PC-9 (cell line): ENCODE measurements around the gene ZFYVE26. TPM values are rescaled to one million over a fixed set of nuclear protein-coding genes. Genes with fewer than 3 reads are reported as not detected.

Experiments
- BruUV-seq: library from RNA; stranded (reverse); fragments of 400-500 nt; replicated peaks from 2 replicates; lab custom pipeline; 2021; lab: Mats Ljungman, UMichigan
- CTCF ChIA-PET: fragments of 300-600 bp; sonication (Branson Sonifier 250); formaldehyde crosslinking; loops from one replicate; lab custom pipeline; 2022; ENCODE audit warnings: antibody characterized with exemption; lab: Charles Lee
- POLR2A ChIA-PET: fragments of 300-600 bp; sonication (Branson Sonifier 250); formaldehyde crosslinking; loops from one replicate; lab custom pipeline; 2022; ENCODE audit warnings: antibody characterized with exemption; ENCODE audit not compliant: unreplicated experiment; lab: Charles Lee
- DNase-seq, 2 experiments: peaks; one replicate each; pipeline versions ENCODE4 v3.0.0 to v3.0.0-alpha.2; 2015 to 2022; ENCODE audit warnings: mixed read lengths in 1 of 2
- H2AFZ ChIP-seq: fragments of 200-600 bp; sonication (generic); 2 replicates; pipeline ENCODE4 v1.8.1; 2017; ENCODE audit warnings: antibody characterized with exemption
- H3F3A ChIP-seq: fragments of 200-600 bp; sonication (generic); 2 replicates; pipeline ENCODE4 v1.8.1; 2017; ENCODE audit warnings: antibody characterized with exemption, mild to moderate bottlenecking, low read depth; ENCODE audit not compliant: insufficient read depth
- H3K27ac ChIP-seq: fragments of 200-600 bp; sonication (generic); 2 replicates; pipeline ENCODE4 v1.6.1; 2016; ENCODE audit warnings: mixed run types
- H3K27me3 ChIP-seq: fragments of 200-600 bp; sonication (generic); 2 replicates; pipeline ENCODE4 v1.6.1; 2016; ENCODE audit warnings: low read depth, mixed run types; ENCODE audit not compliant: insufficient read depth
- H3K36me3 ChIP-seq: fragments of 200-600 bp; sonication (generic); 2 replicates; pipeline ENCODE4 v1.6.1; 2016; ENCODE audit warnings: low read depth, mixed run types
- H3K4me1 ChIP-seq: fragments of 200-600 bp; sonication (generic); replicated peaks from 2 replicates; pipeline ENCODE4 v1.6.1; 2016; ENCODE audit warnings: mixed run types; ENCODE audit not compliant: insufficient read depth
- H3K4me2 ChIP-seq: fragments of 200-600 bp; sonication (generic); 2 replicates; pipeline ENCODE4 v1.6.1; 2017; ENCODE audit warnings: mixed run types
- H3K4me3 ChIP-seq: fragments of 200-600 bp; sonication (generic); 2 replicates; pipeline ENCODE4 v1.6.1; 2016; ENCODE audit warnings: mixed run types
- H3K79me2 ChIP-seq: fragments of 200-600 bp; sonication (generic); 2 replicates; pipeline ENCODE4 v1.6.1; 2017; ENCODE audit warnings: low read depth, mixed run types
- H3K9me2 ChIP-seq: fragments of 200-600 bp; sonication (generic); 2 replicates; pipeline ENCODE4 v1.8.1; 2017; ENCODE audit warnings: mild to moderate bottlenecking; ENCODE audit not compliant: insufficient read depth
- H3K9me3 ChIP-seq: fragments of 200-600 bp; sonication (generic); 2 replicates; pipeline ENCODE4 v1.8.1; 2016; ENCODE audit warnings: low read depth; ENCODE audit not compliant: insufficient read depth
- H4K20me1 ChIP-seq: fragments of 200-600 bp; sonication (generic); 2 replicates; pipeline ENCODE4 v1.8.1; 2017; ENCODE audit not compliant: insufficient read depth
- CTCF ChIP-seq: fragments of 200-600 bp; sonication (generic); conservative IDR thresholded peaks from 2 replicates; pipeline ENCODE4 v1.6.1; 2017; ENCODE audit warnings: mixed run types, antibody characterized with exemption, mild to moderate bottlenecking, moderate library complexity
- EZH2 ChIP-seq: fragments of 200-600 bp; sonication (generic); IDR thresholded peaks from 2 replicates; pipeline ENCODE4 v1.8.0; 2017; ENCODE audit warnings: antibody characterized with exemption, low read depth
- intact Hi-C: fragments of 100-400 bp; cut with micrococcal nuclease; formaldehyde crosslinking; loops from one replicate; pipeline ENCODE4 v1.10.0; 2022; ENCODE audit not compliant: unreplicated experiment
- total RNA-seq: library from RNA; stranded (reverse); gene quantifications from 2 replicates; pipeline ENCODE4 v1.2.3, GENCODE V29; 2021

ZFYVE26 gene
- total RNA-seq, 1 experiment from 2014 or later = 19.2 TPM

GRCh38 chr14:67736771-67737170, 79.6 kb downstream of the ZFYVE26 start:
- BruUV-seq = no TSS peak
- Histone ChIP-seq H2AFZ (no peak overlapping the region), H3K4me2 (no peak overlapping the region), H3K36me3 (no peaks in the 10 kb centered on the region), H3K27ac (no peak overlapping the region), H3K27me3 (no peaks in the 10 kb centered on the region), H3K4me1 (0 out of 2 replicates have a peak, but pooled peaks cover 8% of the 10 kb centered on the region), H3K9me3 (no peaks in the 10 kb centered on the region), H4K20me1 (no peaks in the 10 kb centered on the region), H3K9me2 (no peaks in the 10 kb centered on the region), H3K79me2 (no peaks in the 10 kb centered on the region), H3F3A (peaks cover 6% of the 10 kb centered on the region; the same call in 1 of the 2 replicates), H3K4me3 (no peak overlapping the region)
- no peak for TF ChIP-seq EZH2
- no peak for TF ChIP-seq CTCF
- ChIA-PET POLR2A (no interaction called here), CTCF (no interaction called here)
- intact Hi-C loops = no loop called here
- DNase-seq = no peak

- H3F3A ChIP-seq = peaks cover 6% of the 10 kb centered on the region; the same call in 1 of the 2 replicates
- no peak for DNase-seq
- H3K9me2 ChIP-seq = no peaks in the 10 kb centered on the region
- no TSS peak for BruUV-seq
- ChIA-PET POLR2A (no interaction called here), CTCF (no interaction called here)
- no peaks in the 10 kb centered on the region for H3K79me2 ChIP-seq
- H4K20me1 ChIP-seq = no peaks in the 10 kb centered on the region
- H3K4me1 ChIP-seq = 0 out of 2 replicates have a peak, but pooled peaks cover 8% of the 10 kb centered on the region
- no peak overlapping the region for H3K4me3 ChIP-seq
- no peaks in the 10 kb centered on the region for H3K27me3 ChIP-seq
- no peaks in the 10 kb centered on the region for H3K9me3 ChIP-seq
- no peak overlapping the region for H3K27ac ChIP-seq
- intact Hi-C loops = no loop called here
- no peak for TF ChIP-seq EZH2
- TF ChIP-seq CTCF = no peak
- no peak overlapping the region for H3K4me2 ChIP-seq
- no peaks in the 10 kb centered on the region for H3K36me3 ChIP-seq
- H2AFZ ChIP-seq = no peak overlapping the region
Measured at GRCh38 chr14:67735336-67736147, 80.8 kb downstream of the ZFYVE26 start.

GRCh38 chr14:67734675-67735074, 81.7 kb downstream of the ZFYVE26 start:
- POLR2A ChIA-PET = no interaction called here
- CTCF ChIA-PET = no interaction called here
- no peak overlapping the region for H2AFZ ChIP-seq

More at GRCh38 chr14:67734675-67735074, 81.7 kb downstream of the ZFYVE26 start:
- no peak for TF ChIP-seq CTCF
- TF ChIP-seq EZH2 = no peak
- no peaks in the 10 kb centered on the region for H3K27me3 ChIP-seq
- no peak for DNase-seq
- H3K27ac ChIP-seq = no peak overlapping the region
- H3K4me3 ChIP-seq = no peak overlapping the region
- peaks cover 6% of the 10 kb centered on the region; the same call in 1 of the 2 replicates for H3F3A ChIP-seq
- BruUV-seq = no TSS peak
- no peak overlapping the region for H3K4me2 ChIP-seq
- no peaks in the 10 kb centered on the region for H3K79me2 ChIP-seq
- no peaks in the 10 kb centered on the region for H3K9me3 ChIP-seq
- H3K9me2 ChIP-seq = no peaks in the 10 kb centered on the region
- intact Hi-C loops = no loop called here
- H4K20me1 ChIP-seq = no peaks in the 10 kb centered on the region
- H3K4me1 ChIP-seq = 0 out of 2 replicates have a peak, but pooled peaks cover 4% of the 10 kb centered on the region
- H3K36me3 ChIP-seq = no peaks in the 10 kb centered on the region
